Activated gamma-delta T cell treated with anti-CD3 and anti-CD28 coated beads, Interleukin-2, amount 50 U/mL, for 16 hours (primary cell): ENCODE measurements around the gene UNC13D.
"Not testable (repeated sequence)": the region's sequence is repeated elsewhere in the genome, so short reads cannot be mapped to it uniquely, and the experiment has no call there.

Experiments
- DNase-seq: peaks from one replicate; pipeline ENCODE4 v3.0.0-alpha.2; 2020; ENCODE audit warnings: low read depth

Gene UNC13D

GRCh38 chr17:75874323-75875181, 30.3 kb upstream of the UNC13D start:
- DNase-seq, result no peak

DNA sequence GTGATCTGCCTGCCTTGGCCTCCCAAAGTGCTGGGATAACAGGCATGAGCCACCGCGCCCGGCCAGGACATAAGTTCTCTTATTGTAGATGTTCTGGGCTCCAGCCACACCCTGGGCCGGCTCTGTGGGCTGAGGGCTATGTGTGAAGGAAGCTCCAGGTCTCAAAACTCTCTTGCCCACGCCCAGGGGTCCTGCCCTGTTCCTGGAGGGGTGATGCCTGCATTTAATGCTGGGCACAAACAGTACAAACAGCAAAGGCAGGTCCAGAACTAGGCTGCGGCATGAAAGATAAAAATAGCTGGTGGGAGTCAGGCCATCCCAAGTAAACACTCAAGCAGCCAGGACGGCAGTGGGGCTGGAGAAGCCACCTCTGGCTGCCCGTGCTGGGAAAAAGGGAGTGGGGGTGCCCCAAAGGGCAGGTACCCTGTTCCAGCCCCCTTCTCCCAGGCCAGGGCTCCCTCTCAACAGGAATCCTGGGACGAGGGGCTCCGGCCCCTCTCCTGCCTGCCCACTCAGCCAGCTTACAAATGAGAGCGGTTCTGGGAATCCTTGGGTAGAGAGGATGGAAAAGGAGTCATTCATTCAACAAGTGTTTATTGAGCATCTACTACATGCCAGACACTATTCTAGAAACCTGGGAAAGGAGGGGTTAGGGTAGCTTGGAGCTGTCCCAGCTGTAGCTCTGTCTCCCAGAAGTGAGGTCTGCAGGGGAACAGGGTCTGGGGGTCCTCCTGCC, 29.6 kb upstream of the UNC13D start:
- no peak for DNase-seq

- DNase-seq, result no peak
Measured at GRCh38 chr17:75872434-75873351, 28.5 kb upstream of the UNC13D start.

DNA sequence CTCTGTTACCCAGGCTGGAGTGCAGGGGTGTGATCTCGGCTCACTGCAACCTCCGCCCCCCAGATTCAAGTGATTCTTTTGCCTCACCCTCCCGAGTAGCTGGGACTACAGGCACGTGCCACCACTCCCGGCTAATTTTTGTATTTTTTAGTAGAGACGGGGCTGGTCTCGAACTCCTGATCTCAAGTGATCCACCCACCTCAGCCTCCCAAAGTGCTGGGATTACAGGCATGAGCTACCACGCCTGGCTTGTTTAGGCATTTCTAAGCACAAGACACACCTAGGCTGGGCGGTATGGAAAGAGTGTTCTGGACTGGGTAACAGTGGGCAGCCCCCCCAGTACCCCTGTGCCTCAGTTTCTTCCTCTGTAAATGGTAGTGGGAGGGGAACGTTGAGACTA, 26.0 kb upstream of the UNC13D start:
- DNase-seq, result not testable (repeated sequence)

- DNase-seq, result no peak
Measured at GRCh38 chr17:75869282-75870141, 25.3 kb upstream of the UNC13D start.

DNA sequence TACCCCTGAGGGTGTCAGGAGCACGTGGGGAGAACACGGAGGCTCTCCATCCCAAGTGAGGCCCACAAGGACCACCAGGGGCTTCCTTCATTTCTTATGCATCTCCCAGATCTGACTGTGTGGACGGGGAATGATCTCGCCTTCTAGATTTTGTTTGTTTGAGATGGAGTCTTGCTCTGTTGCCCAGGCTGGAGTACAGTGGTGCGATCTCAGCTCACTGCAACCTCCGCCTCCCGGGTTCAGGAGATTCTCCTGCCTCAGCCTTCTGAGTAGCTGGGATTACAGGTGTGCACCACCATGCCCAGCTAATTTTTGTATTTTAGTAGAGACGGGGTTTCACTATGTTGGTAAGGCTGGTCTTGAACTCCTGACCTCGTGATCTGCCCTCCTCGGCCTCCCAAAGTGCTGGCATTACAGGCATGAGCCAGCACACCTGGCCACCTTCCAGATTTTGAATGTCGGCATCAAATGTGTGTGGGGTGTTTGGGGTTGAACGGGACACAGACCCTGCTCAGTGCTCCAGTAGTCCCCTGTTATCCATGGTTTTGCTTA, 24.6 kb upstream of the UNC13D start:
- not testable (repeated sequence) for DNase-seq

GRCh38 chr17:75865404-75866188, 21.4 kb upstream of the UNC13D start:
- not testable (repeated sequence) for DNase-seq

- DNase-seq, result not testable (repeated sequence)
Measured at GRCh38 chr17:75864887-75865286, 20.7 kb upstream of the UNC13D start.

- no peak for DNase-seq
Measured at GRCh38 chr17:75864448-75864871, 20.3 kb upstream of the UNC13D start.

- DNase-seq, result no peak
Measured at GRCh38 chr17:75861927-75862317, 17.7 kb upstream of the UNC13D start.

DNA sequence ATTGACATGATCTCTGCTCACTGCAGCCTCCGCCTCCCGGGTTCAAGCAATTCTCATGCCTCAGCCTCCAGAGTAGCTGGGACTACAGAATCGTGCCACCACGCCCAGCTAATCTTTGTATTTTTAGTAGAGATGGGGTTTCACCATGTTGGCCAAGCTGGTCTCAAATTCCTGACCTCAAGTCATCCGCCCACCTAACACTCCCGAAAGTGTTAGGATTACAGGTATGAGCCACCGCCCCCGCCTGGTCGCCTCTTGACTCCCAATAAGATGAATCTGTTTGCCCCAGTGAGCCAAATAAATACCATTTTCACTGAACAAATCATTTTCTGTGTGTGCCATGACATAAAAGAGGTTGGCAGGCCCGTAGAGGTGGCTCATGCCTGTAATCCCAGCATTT, 15.2 kb upstream of the UNC13D start:
- not testable (repeated sequence) for DNase-seq

DNA sequence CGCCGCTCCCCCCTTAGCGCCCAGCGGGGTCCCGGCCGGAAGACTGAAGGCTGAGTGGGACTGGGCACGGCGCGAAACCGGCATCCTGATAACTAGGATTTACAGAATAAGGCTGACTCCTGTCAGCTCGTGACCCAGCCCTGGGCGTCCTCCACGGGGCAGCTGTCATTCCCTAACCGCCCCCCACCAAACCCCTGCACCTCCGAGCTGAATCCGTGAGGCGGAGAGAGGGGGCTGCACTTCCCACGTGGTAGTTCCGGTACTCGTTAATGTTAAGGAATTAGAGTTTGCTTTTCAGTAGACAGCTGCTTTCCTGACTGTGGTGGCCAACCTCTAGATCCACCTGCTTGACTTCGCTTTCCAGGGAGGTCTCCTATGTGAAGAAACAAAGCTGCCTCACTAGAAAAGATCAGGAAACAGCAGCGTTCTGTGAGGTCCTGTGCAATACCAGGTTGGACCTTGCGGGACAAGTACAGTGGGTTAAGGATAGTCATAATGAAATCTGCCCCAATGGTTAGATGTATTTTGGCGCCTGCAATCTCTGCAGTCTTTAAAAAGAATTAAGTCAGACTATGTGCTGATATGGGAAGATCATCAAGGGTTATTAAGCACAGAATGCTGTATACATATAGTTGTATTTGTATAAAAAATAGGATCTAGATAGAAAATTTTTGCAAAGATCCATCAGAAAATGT, 12.0 kb upstream of the UNC13D start:
- DNase-seq, result peak; percentile 33

DNA sequence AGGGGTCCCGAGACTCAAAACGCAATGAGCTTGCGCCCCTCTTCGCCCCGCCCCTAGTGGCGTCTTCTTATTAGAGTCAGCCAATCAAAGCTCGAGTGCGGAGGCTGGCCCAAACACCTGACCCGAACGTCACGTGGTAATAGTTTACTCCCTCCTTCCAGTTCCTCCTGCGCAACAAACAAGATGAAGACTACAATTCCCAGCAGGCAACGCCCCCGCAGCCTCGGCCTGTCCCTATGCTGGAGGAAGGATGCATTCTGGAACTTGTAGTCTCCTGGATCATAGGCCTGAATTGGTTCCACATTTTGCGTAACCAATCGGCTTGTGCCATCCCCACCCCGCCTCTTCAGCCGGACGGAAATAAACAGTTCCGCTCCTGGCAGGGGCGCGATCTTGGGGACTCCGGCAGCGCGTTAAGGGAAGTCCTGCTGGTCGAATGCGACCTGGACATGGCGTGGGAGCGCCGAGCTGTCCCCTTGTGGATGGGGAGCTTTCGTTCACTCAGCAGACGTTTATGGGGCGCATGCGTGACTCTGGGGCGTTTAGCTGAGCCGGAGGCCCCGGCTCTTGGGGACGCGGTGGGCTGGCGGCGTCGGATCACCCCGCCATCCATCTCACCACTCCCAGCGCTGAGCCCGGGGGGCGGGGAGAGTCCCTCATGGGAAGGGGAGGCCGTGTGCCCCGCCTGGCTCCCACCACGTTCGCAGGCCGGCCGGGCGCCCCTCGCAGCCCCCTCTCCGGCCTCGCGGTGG, 11.3 kb upstream of the UNC13D start, which contains the start of gene WBP2:
WBP2 (minus strand) TSS at position 26 of the 752 bp plus-strand sequence. CDS start 38 bp downstream, outside the sequence.
- peak; percentile 96 for DNase-seq

GRCh38 chr17:75854881-75855309, 10.7 kb upstream of the UNC13D start:
- DNase-seq, result no peak

DNA sequence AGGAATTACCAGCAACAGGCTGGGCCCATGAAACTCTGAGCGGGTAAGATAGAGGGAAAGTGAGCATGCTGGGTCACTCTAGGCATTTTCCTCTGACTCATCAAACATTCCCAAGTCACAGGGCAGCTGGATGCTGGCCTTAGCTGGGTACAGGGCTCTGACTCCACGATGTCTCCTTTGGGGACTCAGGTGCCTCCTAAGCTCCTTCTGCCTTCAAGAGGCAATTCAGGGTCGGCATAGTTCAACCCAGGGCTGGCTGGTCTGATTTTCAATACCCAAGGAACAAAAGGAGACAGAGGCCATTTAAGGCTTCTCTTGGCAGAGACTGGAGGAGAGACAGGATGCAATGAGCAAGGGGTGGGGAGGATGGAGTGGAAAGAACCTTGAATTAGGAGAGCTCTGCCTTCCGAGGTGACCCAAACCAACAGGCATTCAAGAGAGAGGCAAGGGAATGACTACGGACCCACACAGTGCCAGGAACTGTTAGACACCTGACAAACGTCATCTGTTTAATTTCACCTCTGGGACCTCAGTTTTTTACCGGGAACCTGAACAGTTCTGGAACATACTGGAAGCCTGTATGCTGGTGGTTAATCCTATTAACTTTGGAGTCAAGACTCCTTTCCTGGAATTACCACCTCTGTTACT, 10.0 kb upstream of the UNC13D start:
- DNase-seq, result no peak

GRCh38 chr17:75853433-75853832, 9.2 kb upstream of the UNC13D start:
- DNase-seq, result no peak

GRCh38 chr17:75851693-75851991, 7.4 kb upstream of the UNC13D start:
- DNase-seq, result not testable (repeated sequence)
